K562 (cell line): ENCODE data around the gene TEX47. TPM values are rescaled to one million over a fixed set of nuclear protein-coding genes. Genes with fewer than 3 reads are reported as not detected.

ENCODE experiments used
- ATAC-seq: fragments of 200-7000 bp; cut with Tn5 transposase; 3 replicates; pipeline ENCODE4 v1.9.1; 2020; ENCODE audit warnings: moderate library complexity
- BruUV-seq: library from RNA; stranded (reverse); fragments of 400-500 nt; replicated peaks from 2 replicates; lab custom pipeline; 2021; lab: Mats Ljungman, UMichigan
- CTCF ChIA-PET: fragments of 300-600 bp; formaldehyde crosslinking; extraction: SDS; loops from one replicate; lab custom pipeline; 2021; ENCODE audit warnings: low intra/inter-chr PET ratio; lab: Yijun Ruan, JAX
- POLR2A ChIA-PET: fragments of 300-600, 350-650 bp; sonication (Branson Sonifier 250); formaldehyde crosslinking; extraction: SDS; loops from one replicate; lab custom pipeline; 2021; ENCODE audit warnings: antibody characterized with exemption, inconsistent platforms; lab: Yijun Ruan, JAX
- DNase-seq, 4 experiments: peaks; one replicate each; pipeline versions ENCODE4 v3.0.0 to v3.0.0-alpha.2; 2011 to 2018; ENCODE audit warnings: low spot score in 3 of 4, mixed read lengths in 3 of 4; ENCODE audit errors: extremely low read depth in 1 of 4
- FAIRE-seq: peaks from 2 replicates; lab custom pipeline; 2011; peaks lifted over from hg19 to GRCh38; lab: Jason Lieb, UNC
- H2AFZ ChIP-seq: 2 replicates; pipeline ENCODE4 v1.6.0; 2011; ENCODE audit warnings: low read depth, low read length, control low read depth, inconsistent platforms
- H3K27ac ChIP-seq: fragments of 200-600 bp; 3 replicates; pipeline ENCODE4 v1.8.0; 2011; ENCODE audit warnings: low read depth, mild to moderate bottlenecking, control low read depth, inconsistent platforms, low read length, moderate library complexity, mixed read lengths; ENCODE audit errors: extremely low read depth
- H3K27me3 ChIP-seq, 2 experiments: fragments of 300-600 bp in 1 of 2; 2 replicates in 1 of 2; 3 replicates in 1 of 2; pipeline versions ENCODE4 v1.6.0 to v1.8.0; 2011; ENCODE audit warnings: inconsistent platforms in 2 of 2, low read length in 2 of 2, mild to moderate bottlenecking in 1 of 2, mixed read lengths in 1 of 2, moderate library complexity in 1 of 2; ENCODE audit not compliant: control insufficient read depth in 2 of 2, insufficient read depth in 2 of 2
- H3K36me3 ChIP-seq: fragments of 300-600 bp; 3 replicates; pipeline ENCODE4 v1.8.0; 2011; ENCODE audit warnings: mild to moderate bottlenecking, low read length, inconsistent platforms; ENCODE audit not compliant: control insufficient read depth, insufficient read depth
- H3K4me1 ChIP-seq, 2 experiments: fragments of 200-600 bp in 1 of 2; replicated peaks in 1 of 2; 2 replicates in 1 of 2; 3 replicates in 1 of 2; pipeline versions ENCODE4 v1.5.1 to v1.8.0; 2011; ENCODE audit warnings: inconsistent platforms in 2 of 2, low read length in 2 of 2, mild to moderate bottlenecking in 1 of 2, mixed read lengths in 1 of 2, moderate library complexity in 1 of 2; ENCODE audit not compliant: control insufficient read depth in 2 of 2, insufficient read depth in 2 of 2
- H3K4me2 ChIP-seq: 2 replicates; pipeline ENCODE4 v1.6.1; 2011; ENCODE audit warnings: low read length, control low read depth, inconsistent platforms, mixed read lengths; ENCODE audit not compliant: insufficient read depth
- H3K4me3 ChIP-seq: fragments of 200-600 bp; sonication (generic), shearing (Covaris generic); 2 replicates; pipeline ENCODE4 v1.5.1; 2016; ENCODE audit warnings: control low read depth, inconsistent platforms
- H3K79me2 ChIP-seq: fragments of 200-600 bp; 3 replicates; pipeline ENCODE4 v1.8.0; 2011; ENCODE audit warnings: low read length, inconsistent platforms; ENCODE audit not compliant: control insufficient read depth, insufficient read depth
- H3K9ac ChIP-seq, 2 experiments: 2 replicates each; pipeline versions ENCODE4 v1.6.0 to v1.6.1; 2011; ENCODE audit warnings: low read depth in 2 of 2, low read length in 2 of 2, control low read depth in 1 of 2, inconsistent platforms in 1 of 2, mild to moderate bottlenecking in 1 of 2, mixed read lengths in 1 of 2; ENCODE audit not compliant: insufficient read depth in 1 of 2
- H3K9me1 ChIP-seq: one replicate; pipeline ENCODE4 v1.6.0; 2011; ENCODE audit warnings: inconsistent platforms, mild to moderate bottlenecking, low read length, moderate library complexity; ENCODE audit not compliant: control insufficient read depth, insufficient read depth
- H3K9me3 ChIP-seq: replicated peaks from 2 replicates; pipeline ENCODE4 v1.5.1; 2011; ENCODE audit warnings: low read depth, low read length, inconsistent platforms; ENCODE audit not compliant: control insufficient read depth, insufficient read depth
- H4K20me1 ChIP-seq: replicated peaks from 2 replicates; pipeline ENCODE4 v1.6.1; 2011; ENCODE audit warnings: low read length, inconsistent platforms, mixed read lengths; ENCODE audit not compliant: control insufficient read depth, insufficient read depth
- MBD2 ChIP-seq: sonication (generic); IDR thresholded peaks from 2 replicates; pipeline ENCODE4 v1.6.1; 2016; ENCODE audit warnings: low read depth, borderline replicate concordance
- TCF7 ChIP-seq: sonication (generic); IDR thresholded peaks from 2 replicates; pipeline ENCODE4 v1.6.1; 2016; ENCODE audit warnings: antibody characterized with exemption, borderline replicate concordance
- WGBS: fragments of 100-300 bp; shearing (Covaris generic); methylation state at CpG from one replicate; pipeline ENCODE4 v1.1.6; 2016; ENCODE audit warnings: low coverage, mixed read lengths; ENCODE audit not compliant: insufficient coverage; ENCODE audit errors: missing lambda C conversion rate; 5-methylcytosine and 5-hydroxymethylcytosine counted together
- in situ Hi-C: fragments of 300-500 bp; cut with MboI; formaldehyde crosslinking; loops from 4 replicates; pipeline ENCODE4 v1.15.0; 2018; ENCODE audit warnings: inconsistent platforms, mixed read lengths
- intact Hi-C: fragments of 100-400 bp; cut with micrococcal nuclease; formaldehyde crosslinking; loops from 2 replicates; pipeline ENCODE4 v1.14.2; 2022
- polyA plus RNA-seq, 8 experiments: library from polyadenylated mRNA; depleted of rRNA in 4 of 8; stranded (reverse) in 5 of 8; unstranded in 3 of 8; fragments of >200 nt; fragmentation: Nextera tagmentation in 2 of 8; fragmentation: Illumina TruSeq in 1 of 8; extraction: Ambion mirVana in 2 of 8; extraction: Trizol in 1 of 8; gene quantifications; 2 replicates each; pipeline versions ENCODE4 v1.2.1 to v1.2.3, GENCODE V29; 2011 to 2014; ENCODE audit warnings: inconsistent platforms in 1 of 8, missing spikeins in 1 of 8
- total RNA-seq, 7 experiments: library from RNA; depleted of rRNA in 6 of 7; stranded (reverse); fragments of >200 nt in 6 of 7; fragmentation: Illumina TruSeq in 2 of 7; extraction: Trizol in 2 of 7; gene quantifications; 2 replicates each; pipeline versions ENCODE4 v1.2.1 to v1.2.3, GENCODE V29; 2011 to 2021; ENCODE audit warnings: low replicate concordance in 1 of 7
- TF ChIP-seq, protein P1 (sequence below): sonication (generic); formaldehyde crosslinking; IDR thresholded peaks from 2 replicates; pipeline ENCODE4 v1.8.0; 2023; ENCODE audit warnings: mild to moderate bottlenecking, missing genetic modification reagents
- TF ChIP-seq, protein P2 (sequence below): fragments of 450-650 bp; conservative IDR thresholded peaks from 2 replicates; pipeline ENCODE4 v1.6.1; 2016; ENCODE audit warnings: missing genetic modification characterization, low read depth, mild to moderate bottlenecking, control low read depth, missing compliant biosample characterization

TEX47 gene
- total and polyA plus RNA-seq, 9 of the 15 experiments (the other 6 are each of a cell fraction or from before 2014, with no cell fraction given), result not detected

DNA sequence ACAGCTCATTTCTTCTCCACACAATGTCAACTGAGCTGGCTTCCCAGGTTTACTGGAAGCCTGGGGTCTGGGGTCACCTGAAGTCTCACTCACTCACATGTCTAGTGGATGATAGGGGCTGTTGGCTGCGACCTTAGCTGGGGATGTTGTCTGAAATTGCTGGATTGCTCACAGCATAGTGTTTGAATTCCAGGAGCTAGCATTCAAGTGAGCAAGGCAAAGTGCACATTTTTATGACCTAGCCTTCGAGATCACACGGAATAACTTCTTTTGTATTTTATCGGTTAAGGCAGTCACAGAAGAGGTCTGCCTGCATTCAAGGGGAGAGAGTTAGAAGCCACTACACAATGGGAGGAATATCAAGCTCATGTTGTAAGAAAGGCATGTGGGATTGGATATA lies 3.6 kb downstream of the TEX47 start:
- peak overlapping the region; percentile 21; the same call in 1 of the 2 replicates for H2AFZ ChIP-seq
- H3K36me3 ChIP-seq, result no peaks in the 10 kb centered on the region
- ATAC-seq (no peak), FAIRE-seq (no peak), DNase-seq (no peak)
- H3K9me1 ChIP-seq, result no peaks in the 10 kb centered on the region
- no peaks in the 10 kb centered on the region for H4K20me1 ChIP-seq
- H3K27ac ChIP-seq, result no peak overlapping the region
- in situ Hi-C loops (no loop called here), intact Hi-C loops (no loop called here)
- H3K4me3 ChIP-seq, result no peak overlapping the region
- no peaks in the 10 kb centered on the region for H3K79me2 ChIP-seq
- CTCF ChIA-PET, result no interaction called here
- H3K4me1 ChIP-seq, result no peaks in the 10 kb centered on the region
- no peaks in the 10 kb centered on the region for H3K9me3 ChIP-seq
- WGBS, result 11% methylated on average over 4 of the region's 4 CpGs
- no TSS peak for BruUV-seq
- H3K27me3 ChIP-seq, result no peaks in the 10 kb centered on the region
- TF ChIP-seq, protein P1, sequence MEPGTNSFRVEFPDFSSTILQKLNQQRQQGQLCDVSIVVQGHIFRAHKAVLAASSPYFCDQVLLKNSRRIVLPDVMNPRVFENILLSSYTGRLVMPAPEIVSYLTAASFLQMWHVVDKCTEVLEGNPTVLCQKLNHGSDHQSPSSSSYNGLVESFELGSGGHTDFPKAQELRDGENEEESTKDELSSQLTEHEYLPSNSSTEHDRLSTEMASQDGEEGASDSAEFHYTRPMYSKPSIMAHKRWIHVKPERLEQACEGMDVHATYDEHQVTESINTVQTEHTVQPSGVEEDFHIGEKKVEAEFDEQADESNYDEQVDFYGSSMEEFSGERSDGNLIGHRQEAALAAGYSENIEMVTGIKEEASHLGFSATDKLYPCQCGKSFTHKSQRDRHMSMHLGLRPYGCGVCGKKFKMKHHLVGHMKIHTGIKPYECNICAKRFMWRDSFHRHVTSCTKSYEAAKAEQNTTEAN (CRISPR knock-in tag), result no peak
- TF ChIP-seq, protein P2, sequence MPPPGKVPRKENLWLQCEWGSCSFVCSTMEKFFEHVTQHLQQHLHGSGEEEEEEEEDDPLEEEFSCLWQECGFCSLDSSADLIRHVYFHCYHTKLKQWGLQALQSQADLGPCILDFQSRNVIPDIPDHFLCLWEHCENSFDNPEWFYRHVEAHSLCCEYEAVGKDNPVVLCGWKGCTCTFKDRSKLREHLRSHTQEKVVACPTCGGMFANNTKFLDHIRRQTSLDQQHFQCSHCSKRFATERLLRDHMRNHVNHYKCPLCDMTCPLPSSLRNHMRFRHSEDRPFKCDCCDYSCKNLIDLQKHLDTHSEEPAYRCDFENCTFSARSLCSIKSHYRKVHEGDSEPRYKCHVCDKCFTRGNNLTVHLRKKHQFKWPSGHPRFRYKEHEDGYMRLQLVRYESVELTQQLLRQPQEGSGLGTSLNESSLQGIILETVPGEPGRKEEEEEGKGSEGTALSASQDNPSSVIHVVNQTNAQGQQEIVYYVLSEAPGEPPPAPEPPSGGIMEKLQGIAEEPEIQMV (tag), result no peak
- TF ChIP-seq MBD2 (no peak), TCF7 (no peak)
- POLR2A ChIA-PET, result no interaction called here
- H3K4me2 ChIP-seq, result no peak overlapping the region
- no peak overlapping the region for H3K9ac ChIP-seq
